GM15510 (cell line): ENCODE measurements around the gene RELL1.

Source experiments
- POLR2A ChIP-seq: IDR thresholded peaks from 3 replicates; pipeline ENCODE4 v1.6.1; 2011; ENCODE audit warnings: borderline replicate concordance; ENCODE audit not compliant: insufficient read length; ENCODE audit errors: extremely low read depth

RELL1 gene

DNA sequence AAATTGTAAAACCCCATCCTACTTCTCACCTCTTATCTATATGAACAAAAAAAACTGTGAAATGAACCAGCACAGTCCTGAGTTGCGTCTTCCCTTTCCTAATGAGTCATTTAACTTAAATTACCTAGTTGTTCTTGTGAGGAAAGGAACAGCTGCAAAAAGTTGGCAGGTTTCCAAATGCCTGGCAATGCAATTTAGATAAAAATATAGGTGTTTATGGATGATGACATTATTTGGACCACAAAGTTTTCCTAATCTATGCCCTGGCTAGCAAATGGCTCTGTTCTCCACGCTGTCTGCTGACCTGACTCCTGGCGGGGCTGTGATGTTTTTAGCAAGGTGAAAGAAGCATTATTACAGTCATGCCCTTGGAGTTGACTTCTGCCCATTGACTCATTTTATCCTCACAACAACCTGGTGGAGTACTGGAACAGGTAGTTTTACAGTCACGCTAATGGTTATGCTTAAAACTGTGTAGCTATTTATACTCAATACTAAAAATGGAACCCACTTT, 29.8 kb upstream of the RELL1 start:
- TF ChIP-seq POLR2A, result no peak

DNA sequence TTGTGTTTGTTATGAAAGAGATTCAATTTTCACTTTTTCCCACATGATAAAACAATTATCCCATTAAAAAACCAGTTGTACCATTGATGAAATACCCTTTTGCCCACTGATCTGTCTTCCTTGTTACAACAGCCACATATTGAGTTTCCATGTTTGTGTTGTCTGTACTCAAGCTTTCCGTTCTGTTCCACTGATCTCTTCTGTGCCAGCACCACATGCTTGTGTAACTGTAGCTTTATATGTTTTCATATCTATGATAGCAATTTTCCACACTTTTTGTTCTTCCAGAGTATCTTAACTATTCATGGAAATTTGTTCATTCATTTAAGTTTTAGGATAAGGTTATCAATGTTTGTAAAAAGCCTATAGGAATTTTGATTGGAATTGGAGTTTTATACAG, 24.3 kb upstream of the RELL1 start:
- TF ChIP-seq POLR2A, result no peak

DNA sequence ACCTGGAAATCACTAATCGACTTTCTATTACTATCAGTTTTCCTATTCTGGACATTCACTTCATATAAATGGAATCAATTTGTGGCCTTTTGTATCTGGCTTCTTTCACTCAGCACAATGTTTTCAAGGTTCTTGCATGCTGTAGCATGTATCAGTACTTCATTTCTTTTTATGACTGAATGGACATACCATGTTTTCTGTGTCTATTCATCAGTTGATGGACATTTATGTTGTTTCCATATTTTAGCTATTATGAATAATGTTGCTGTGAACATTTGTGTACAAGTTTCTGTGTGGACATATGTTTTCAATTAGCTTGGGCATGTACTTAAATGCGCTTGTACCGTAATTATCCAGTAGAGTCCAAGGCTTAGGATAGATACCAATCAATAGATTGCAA, 19.9 kb upstream of the RELL1 start:
- TF ChIP-seq POLR2A, result no peak

DNA sequence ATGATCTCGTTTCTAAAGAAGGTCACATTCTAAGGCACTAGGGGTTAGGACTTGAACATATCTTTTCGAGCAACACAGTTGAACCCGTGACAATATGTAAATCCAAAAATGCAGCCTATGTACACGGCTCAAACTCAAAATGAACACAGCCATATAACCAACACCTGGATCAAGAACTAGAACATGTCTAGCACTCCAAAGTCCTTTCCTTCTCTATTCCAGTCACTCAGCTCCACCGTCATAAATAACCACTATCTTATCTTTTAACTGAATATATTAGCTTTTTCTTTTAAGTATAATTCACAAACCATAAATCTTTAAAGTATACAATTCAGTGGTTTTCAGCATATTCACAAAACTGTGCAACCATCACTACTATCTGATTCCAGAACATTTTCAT, 19.4 kb upstream of the RELL1 start:
- no peak for TF ChIP-seq POLR2A

- TF ChIP-seq POLR2A, result no peak
Observed at GRCh38 chr4:37699868-37700481, 13.8 kb upstream of the RELL1 start.

GRCh38 chr4:37697566-37697965, 11.4 kb upstream of the RELL1 start:
- TF ChIP-seq POLR2A, result no peak

- TF ChIP-seq POLR2A, result no peak
Observed at GRCh38 chr4:37693450-37694190, 7.4 kb upstream of the RELL1 start.

DNA sequence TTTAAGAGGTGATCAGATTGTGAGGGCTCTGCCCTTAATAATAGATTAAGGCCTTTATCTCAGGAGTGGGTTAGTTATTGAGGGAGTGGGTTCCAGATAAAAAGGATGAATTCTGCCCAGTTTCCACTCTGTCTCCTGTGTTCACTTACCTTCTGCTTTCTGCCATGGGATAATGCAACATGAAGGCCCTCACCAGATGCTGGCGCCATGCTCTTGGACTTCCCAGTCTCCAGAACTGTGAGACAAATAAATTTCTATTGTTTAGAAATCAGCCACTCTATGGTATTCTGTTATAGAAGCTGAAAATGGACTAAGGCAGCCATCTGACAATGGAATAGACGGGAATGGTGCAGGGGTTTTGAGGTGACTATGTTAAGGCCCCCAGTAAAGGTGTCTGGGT, 6.9 kb upstream of the RELL1 start:
- TF ChIP-seq POLR2A, result no peak

GRCh38 chr4:37690976-37691375, 4.8 kb upstream of the RELL1 start:
- TF ChIP-seq POLR2A, result no peak

DNA sequence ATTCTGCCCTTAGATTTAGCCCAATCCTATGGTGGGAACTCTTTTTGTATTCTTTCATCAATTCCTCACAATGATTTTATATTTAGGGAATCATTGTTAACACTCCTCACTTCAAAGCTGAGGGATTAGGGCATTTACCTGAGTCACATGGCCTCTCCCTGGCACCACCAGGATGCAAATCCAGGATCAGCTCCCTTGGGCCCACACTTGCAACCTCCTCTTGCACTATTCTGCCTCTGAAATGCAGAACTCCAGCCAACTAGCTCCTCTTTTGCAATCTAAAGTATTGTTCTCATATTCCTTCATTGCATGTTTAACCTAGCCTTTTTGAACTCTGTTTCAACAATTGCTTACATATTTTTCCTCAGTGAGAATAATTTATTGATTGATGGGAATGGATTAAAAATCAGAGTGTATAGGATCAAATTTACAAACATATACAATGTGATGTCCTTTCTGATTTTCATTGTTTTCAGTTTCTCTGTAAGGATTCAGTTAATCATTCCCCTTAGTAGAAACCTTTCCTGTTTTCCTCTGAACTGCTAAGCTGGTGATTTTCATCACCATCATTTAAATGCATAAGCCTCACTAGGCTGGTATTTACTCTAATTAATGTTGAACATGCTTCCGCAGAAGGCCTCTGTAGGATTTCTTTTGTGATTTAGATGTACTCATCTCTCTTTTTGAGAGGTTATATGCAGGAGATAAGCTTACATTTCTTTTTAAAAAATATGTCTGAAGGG, 3.3 kb upstream of the RELL1 start:
- TF ChIP-seq POLR2A, result no peak

GRCh38 chr4:37687681-37688080, 1.5 kb upstream of the RELL1 start:
- TF ChIP-seq POLR2A, result no peak

- no peak for TF ChIP-seq POLR2A
Observed at GRCh38 chr4:37687194-37687562, 1.0 kb upstream of the RELL1 start.

- peak; percentile 77 for TF ChIP-seq POLR2A
Observed at GRCh38 chr4:37685823-37686372, 278 bp downstream of the RELL1 start.

DNA sequence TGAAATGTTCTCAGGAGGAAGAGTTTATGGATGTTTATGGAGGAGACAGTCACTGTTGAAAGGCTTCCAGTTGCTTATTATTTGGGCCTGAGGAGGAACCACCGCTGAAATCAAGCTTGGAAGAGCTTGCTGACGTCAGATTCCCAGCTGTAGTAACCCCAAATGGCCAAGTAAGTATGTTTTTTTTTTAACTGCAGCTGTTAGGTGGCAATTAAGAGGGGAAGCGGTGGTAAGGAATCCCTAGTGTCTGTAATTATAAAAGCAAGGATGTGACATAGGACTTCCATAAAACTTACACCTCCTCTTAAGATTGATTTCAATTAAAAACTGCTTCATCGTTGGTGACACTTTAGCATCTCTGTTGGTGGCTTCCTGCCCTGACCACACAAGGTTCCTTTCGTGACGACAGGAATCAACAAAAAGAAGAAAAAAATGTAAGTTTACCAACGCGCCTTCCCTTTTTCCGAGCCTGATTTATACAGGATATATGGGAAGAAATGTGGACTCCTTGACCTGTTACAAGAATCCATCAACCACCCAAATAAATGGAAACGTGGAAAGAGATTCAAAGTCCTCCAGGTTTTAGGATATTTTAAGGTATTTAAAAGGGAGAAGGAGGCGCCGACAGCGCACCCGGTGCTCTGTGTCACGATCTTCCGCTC, 884 bp downstream of the RELL1 start:
- no peak for TF ChIP-seq POLR2A

GRCh38 chr4:37684154-37684553, 2.0 kb downstream of the RELL1 start:
- TF ChIP-seq POLR2A, result no peak
